Measurements from ENCODE around the gene PPP1R9A. TPM values are rescaled to one million over a fixed set of nuclear protein-coding genes. Genes with fewer than 3 reads are reported as not detected.

PPP1R9A gene
- total RNA-seq, 4 donors from 2014 or later, result 21.0 to 48.4 (median 31.6) TPM

DNA sequence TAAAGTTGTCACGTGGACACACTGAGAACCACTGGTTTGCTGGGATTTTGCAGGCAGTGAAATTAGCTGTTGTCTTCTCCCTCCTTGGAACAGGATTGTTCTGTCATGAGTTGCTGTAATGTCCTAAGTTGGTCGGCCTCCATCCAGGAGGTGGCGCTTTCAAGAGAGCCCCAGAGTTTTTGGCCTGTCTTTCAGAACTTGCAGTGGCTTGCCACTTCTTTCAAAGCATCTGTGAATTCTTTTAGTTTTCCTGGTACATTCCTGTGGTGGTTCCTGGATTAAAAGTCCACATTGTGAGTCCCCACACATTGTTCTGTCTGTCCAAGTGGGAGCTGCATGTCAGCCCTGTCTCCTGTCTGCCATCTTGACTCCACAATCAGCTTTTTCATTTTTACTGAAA lies 283.1 kb downstream of the PPP1R9A start:
- Histone ChIP-seq H3K36me3 (no peaks in the 10 kb centered on the region), H3K9me3 (peaks cover 0 to 6% (median 0%) of the 10 kb centered on the region in 3 donors), H3K4me3 (no peak overlapping the region), H3K4me1 (no peaks in the 10 kb centered on the region), H3K27me3 (no peaks in the 10 kb centered on the region), H3K27ac (no peak overlapping the region)
- ATAC-seq, result no peak
- TF ChIP-seq EP300 (IDR thresholded peaks at IDR 0.05) (no peak), POLR2AphosphoS5 (IDR thresholded peaks at IDR 0.05) (no peak), POLR2A (IDR thresholded peaks at IDR 0.05) (no peak)
- TF ChIP-seq, protein P1, sequence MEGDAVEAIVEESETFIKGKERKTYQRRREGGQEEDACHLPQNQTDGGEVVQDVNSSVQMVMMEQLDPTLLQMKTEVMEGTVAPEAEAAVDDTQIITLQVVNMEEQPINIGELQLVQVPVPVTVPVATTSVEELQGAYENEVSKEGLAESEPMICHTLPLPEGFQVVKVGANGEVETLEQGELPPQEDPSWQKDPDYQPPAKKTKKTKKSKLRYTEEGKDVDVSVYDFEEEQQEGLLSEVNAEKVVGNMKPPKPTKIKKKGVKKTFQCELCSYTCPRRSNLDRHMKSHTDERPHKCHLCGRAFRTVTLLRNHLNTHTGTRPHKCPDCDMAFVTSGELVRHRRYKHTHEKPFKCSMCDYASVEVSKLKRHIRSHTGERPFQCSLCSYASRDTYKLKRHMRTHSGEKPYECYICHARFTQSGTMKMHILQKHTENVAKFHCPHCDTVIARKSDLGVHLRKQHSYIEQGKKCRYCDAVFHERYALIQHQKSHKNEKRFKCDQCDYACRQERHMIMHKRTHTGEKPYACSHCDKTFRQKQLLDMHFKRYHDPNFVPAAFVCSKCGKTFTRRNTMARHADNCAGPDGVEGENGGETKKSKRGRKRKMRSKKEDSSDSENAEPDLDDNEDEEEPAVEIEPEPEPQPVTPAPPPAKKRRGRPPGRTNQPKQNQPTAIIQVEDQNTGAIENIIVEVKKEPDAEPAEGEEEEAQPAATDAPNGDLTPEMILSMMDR (IDR thresholded peaks at IDR 0.05), result no peak
- WGBS, 2 donors (ENCODE audit: low coverage in 1 of 2), result 83% methylated on average over 2 of the region's 3 CpGs; no CpG with 5 or more reads in 1 of the 2 donors

GRCh38 chr7:95191795-95192194 lies 284.4 kb downstream of the PPP1R9A start:
- no peak for ATAC-seq

GRCh38 chr7:95198863-95199262 lies 291.5 kb downstream of the PPP1R9A start:
- no peaks in the 10 kb centered on the region for H3K27me3 ChIP-seq
- H3K4me3 ChIP-seq, result no peak overlapping the region
- no peaks in the 10 kb centered on the region for H3K36me3 ChIP-seq
- H3K4me1 ChIP-seq, result no peaks in the 10 kb centered on the region
- no peak for ATAC-seq
- H3K27ac ChIP-seq, result no peak overlapping the region
- WGBS, 2 donors (ENCODE audit: low coverage in 1 of 2), result 50 to 58% methylated on average over 1 of the region's 1 CpG
- TF ChIP-seq POLR2A (IDR thresholded peaks at IDR 0.05) (no peak), POLR2AphosphoS5 (IDR thresholded peaks at IDR 0.05) (no peak), EP300 (IDR thresholded peaks at IDR 0.05) (no peak)
- TF ChIP-seq, protein P1 (IDR thresholded peaks at IDR 0.05), result no peak
- H3K9me3 ChIP-seq, result no peaks in the 10 kb centered on the region

More at GRCh38 chr7:95191795-95192194, 284.4 kb downstream of the PPP1R9A start:
- H3K9me3 ChIP-seq, result peaks cover 0 to 6% (median 0%) of the 10 kb centered on the region in 3 donors
- no peaks in the 10 kb centered on the region for H3K27me3 ChIP-seq
- no peaks in the 10 kb centered on the region for H3K36me3 ChIP-seq
- H3K4me3 ChIP-seq, result no peak overlapping the region
- TF ChIP-seq EP300 (IDR thresholded peaks at IDR 0.05) (no peak), POLR2A (IDR thresholded peaks at IDR 0.05) (no peak), POLR2AphosphoS5 (IDR thresholded peaks at IDR 0.05) (no peak)
- TF ChIP-seq, protein P1 (IDR thresholded peaks at IDR 0.05), result no peak
- no peaks in the 10 kb centered on the region for H3K4me1 ChIP-seq
- no peak overlapping the region for H3K27ac ChIP-seq

DNA sequence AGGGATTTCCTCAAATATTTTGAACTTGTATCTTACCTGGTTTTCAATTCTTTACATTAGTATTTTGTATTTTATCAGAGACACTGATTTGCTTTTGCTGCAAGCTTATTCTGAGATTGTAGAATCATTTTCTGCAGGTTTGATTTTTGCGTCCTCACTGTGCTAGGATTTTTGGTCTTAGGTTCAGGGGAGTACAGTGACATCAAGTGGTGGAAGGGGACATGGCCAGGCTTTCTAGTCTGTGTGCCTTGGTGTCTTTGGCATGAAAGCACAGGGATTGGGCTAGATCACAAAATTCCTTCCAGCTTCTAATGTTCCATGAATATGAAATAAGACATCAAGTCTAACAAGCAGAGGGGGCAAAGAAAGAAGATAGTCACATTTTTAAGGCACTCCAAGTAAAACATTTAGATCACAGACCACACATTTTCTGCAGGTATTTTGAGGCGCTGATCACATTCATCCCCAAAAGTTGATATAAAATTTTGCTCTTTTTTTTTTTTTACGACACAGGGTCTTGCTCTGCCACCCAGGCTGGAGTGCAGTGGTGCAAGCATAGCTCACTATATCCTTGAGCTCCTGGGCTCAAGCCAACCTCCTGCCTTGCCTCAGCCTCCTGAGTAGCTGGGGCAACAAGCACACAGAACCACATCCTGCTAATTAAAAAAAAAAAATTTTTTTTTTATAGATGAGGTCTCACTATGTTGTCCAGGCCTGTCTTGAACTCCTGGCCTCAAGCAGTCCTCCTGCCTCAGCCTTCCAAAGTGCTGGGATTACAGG lies 292.6 kb downstream of the PPP1R9A start:
- 60 to 71% methylated on average over 2 to 3 of the region's 3 CpGs for WGBS, 2 donors (ENCODE audit: low coverage in 1 of 2)
- Histone ChIP-seq H3K27ac (no peak overlapping the region), H3K9me3 (no peaks in the 10 kb centered on the region), H3K27me3 (no peaks in the 10 kb centered on the region), H3K4me3 (no peak overlapping the region), H3K36me3 (no peaks in the 10 kb centered on the region), H3K4me1 (no peaks in the 10 kb centered on the region)
- no peak for ATAC-seq
- TF ChIP-seq POLR2AphosphoS5 (IDR thresholded peaks at IDR 0.05), result no peak
- TF ChIP-seq, protein P1 (IDR thresholded peaks at IDR 0.05), result peak; percentile 46 to 74 (median 62)

DNA sequence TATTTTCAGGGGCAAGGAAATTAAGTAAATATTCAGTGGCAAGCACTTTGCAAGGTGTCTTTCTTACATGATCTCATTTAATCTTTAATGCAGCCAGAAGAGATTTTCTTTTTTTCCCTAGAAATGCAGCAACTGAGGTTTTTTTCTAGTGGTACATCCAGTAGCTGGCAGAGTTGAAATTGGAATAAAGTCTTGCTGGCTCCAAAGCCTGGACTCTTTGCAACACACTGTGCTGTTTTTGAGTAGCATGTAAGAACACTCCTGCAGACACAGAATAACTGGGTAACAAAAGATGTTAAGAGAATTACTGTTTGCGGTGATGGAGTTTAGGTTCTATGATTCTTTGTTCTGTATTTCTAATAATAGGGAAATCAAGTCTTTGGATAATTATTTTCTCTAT lies 293.3 kb downstream of the PPP1R9A start:
- Histone ChIP-seq H3K27ac (no peak overlapping the region), H3K4me1 (no peaks in the 10 kb centered on the region), H3K9me3 (no peaks in the 10 kb centered on the region), H3K4me3 (no peak overlapping the region), H3K36me3 (no peaks in the 10 kb centered on the region), H3K27me3 (no peaks in the 10 kb centered on the region)
- TF ChIP-seq, protein P1 (IDR thresholded peaks at IDR 0.05), result no peak
- TF ChIP-seq EP300 (IDR thresholded peaks at IDR 0.05) (no peak), POLR2A (IDR thresholded peaks at IDR 0.05) (no peak)
- WGBS, 2 donors (ENCODE audit: low coverage in 1 of 2), result 100% methylated on average over 1 of the region's 1 CpG
- no peak for ATAC-seq

All from gastroesophageal sphincter (tissue), 4 donors.